HepG2 (cell line): ENCODE data around the gene MAJIN. TPM values are rescaled to one million over a fixed set of nuclear protein-coding genes. Genes with fewer than 3 reads are reported as not detected.

Source experiments
- ATAC-seq: fragments of 200-7000 bp; cut with Tn5 transposase; 3 replicates; pipeline ENCODE4 v1.9.1; 2020; ENCODE audit warnings: mild to moderate bottlenecking, moderate library complexity
- BruUV-seq: library from RNA; stranded (reverse); fragments of 400-500 nt; replicated peaks from 2 replicates; lab custom pipeline; 2021; lab: Mats Ljungman, UMichigan
- CTCF ChIA-PET: fragments of 300-600 bp; formaldehyde crosslinking; extraction: SDS; loops from one replicate; lab custom pipeline; 2021; ENCODE audit warnings: low total read pairs, inconsistent platforms, low intra/inter-chr PET ratio; lab: Yijun Ruan, JAX
- POLR2A ChIA-PET: fragments of 350-600 bp; sonication (Branson Sonifier 250); formaldehyde crosslinking; loops from one replicate; lab custom pipeline; 2020; ENCODE audit warnings: antibody characterized with exemption, inconsistent platforms; lab: Yijun Ruan, JAX
- DNase-seq: peaks from one replicate; pipeline ENCODE4 v3.0.0-alpha.2; 2015; ENCODE audit warnings: low spot score
- FAIRE-seq: peaks from 3 replicates; lab custom pipeline; 2011; peaks lifted over from hg19 to GRCh38; lab: Jason Lieb, UNC
- H2AFZ ChIP-seq: one replicate; pipeline ENCODE4 v1.6.1; 2011; ENCODE audit warnings: low read length, inconsistent platforms
- H3K27ac ChIP-seq: fragments of 300-600 bp; 3 replicates; pipeline ENCODE4 v1.8.0; 2011; ENCODE audit warnings: mixed run types, mild to moderate bottlenecking, mixed read lengths, low read length, inconsistent platforms; ENCODE audit not compliant: insufficient read depth; ENCODE audit errors: extremely low read length
- H3K27me3 ChIP-seq, 2 experiments: fragments of 200-600 bp in 1 of 2; 2 replicates in 1 of 2; 3 replicates in 1 of 2; pipeline versions ENCODE4 v1.6.0 to v1.8.0; 2011; ENCODE audit warnings: low read length in 2 of 2, mild to moderate bottlenecking in 2 of 2, moderate library complexity in 2 of 2, inconsistent platforms in 1 of 2; ENCODE audit not compliant: insufficient read depth in 2 of 2, control insufficient read depth in 1 of 2
- H3K36me3 ChIP-seq, 2 experiments: fragments of 200-600 bp in 1 of 2; replicated peaks in 1 of 2; 2 replicates in 1 of 2; 3 replicates in 1 of 2; pipeline versions ENCODE4 v1.5.1 to v1.8.0; 2011; ENCODE audit warnings: low read length in 2 of 2, inconsistent platforms in 1 of 2; ENCODE audit not compliant: insufficient read depth in 2 of 2, control insufficient read depth in 1 of 2
- H3K4me1 ChIP-seq: 2 replicates; pipeline ENCODE4 v1.5.1; 2012; ENCODE audit warnings: low read length, inconsistent platforms; ENCODE audit not compliant: insufficient read depth
- H3K4me2 ChIP-seq: 2 replicates; pipeline ENCODE4 v1.6.0; 2011; ENCODE audit warnings: low read depth, low read length, inconsistent platforms
- H3K4me3 ChIP-seq, 3 experiments: fragments of 200-600 bp in 1 of 3; sonication (generic), shearing (Covaris generic) in 1 of 3; replicated peaks in 1 of 3; 2 replicates each; pipeline ENCODE4 v1.5.1; 2011 to 2016; ENCODE audit warnings: low read length in 3 of 3, inconsistent platforms in 2 of 3, low read depth in 2 of 3, mild to moderate bottlenecking in 2 of 3, control low read depth in 1 of 3, mixed read lengths in 1 of 3; ENCODE audit not compliant: insufficient read depth in 1 of 3
- H3K79me2 ChIP-seq: one replicate; pipeline ENCODE4 v1.6.1; 2011; ENCODE audit warnings: low read length, inconsistent platforms; ENCODE audit not compliant: insufficient read depth
- H3K9ac ChIP-seq: 2 replicates; pipeline ENCODE4 v1.6.0; 2011; ENCODE audit warnings: mild to moderate bottlenecking, low read depth, low read length, inconsistent platforms; ENCODE audit not compliant: insufficient read depth
- H3K9me3 ChIP-seq: 2 replicates; pipeline ENCODE4 v1.5.1; 2012; ENCODE audit warnings: mild to moderate bottlenecking, low read length
- H4K20me1 ChIP-seq: 2 replicates; pipeline ENCODE4 v1.6.0; 2011; ENCODE audit warnings: inconsistent platforms, mild to moderate bottlenecking, low read length, moderate library complexity; ENCODE audit not compliant: insufficient read depth
- CAMTA2 ChIP-seq: sonication (generic); formaldehyde crosslinking; IDR thresholded peaks from 2 replicates; pipeline ENCODE4 v1.4.0; 2020; ENCODE audit warnings: mild to moderate bottlenecking, missing genetic modification reagents, borderline replicate concordance
- HDAC6 ChIP-seq: fragments of 200-600 bp; sonication (generic); IDR thresholded peaks from 2 replicates; pipeline ENCODE4 v1.7.0; 2017; ENCODE audit warnings: mild to moderate bottlenecking, antibody characterized with exemption, low read length, low read depth
- KDM4B ChIP-seq: sonication (generic); formaldehyde crosslinking; IDR thresholded peaks from 2 replicates; pipeline ENCODE4 v1.4.0; 2020; ENCODE audit warnings: missing genetic modification reagents
- KLF9 ChIP-seq: IDR thresholded peaks from 2 replicates; pipeline ENCODE4 v1.6.1; 2016; ENCODE audit warnings: low read depth
- MXD1 ChIP-seq: sonication (generic); formaldehyde crosslinking; IDR thresholded peaks from 2 replicates; pipeline ENCODE4 v1.4.0; 2020; ENCODE audit warnings: mild to moderate bottlenecking, missing genetic modification reagents
- PCBP2 ChIP-seq: fragments of 200-400 bp; formaldehyde crosslinking; optimal IDR thresholded peaks from 2 replicates; pipeline ENCODE3; 2018; ENCODE audit warnings: low read length, low read depth; ENCODE audit not compliant: poor library complexity, severe bottlenecking
- TSC22D2 ChIP-seq: sonication (generic); formaldehyde crosslinking; IDR thresholded peaks from 2 replicates; pipeline ENCODE4 v1.5.1; 2020; ENCODE audit warnings: missing genetic modification reagents, mild to moderate bottlenecking, borderline replicate concordance
- ZBTB8A ChIP-seq: sonication (generic); formaldehyde crosslinking; IDR thresholded peaks from 2 replicates; pipeline ENCODE4 v1.4.0; 2020; ENCODE audit warnings: mild to moderate bottlenecking, low read depth, missing genetic modification reagents, borderline replicate concordance
- ZSCAN5A ChIP-seq: sonication (generic); formaldehyde crosslinking; IDR thresholded peaks from 2 replicates; pipeline ENCODE4 v1.8.0; 2022; ENCODE audit warnings: mild to moderate bottlenecking, missing genetic modification reagents, borderline replicate concordance
- WGBS: methylation state at CpG from one replicate; pipeline ENCODE4 v1.1.6; 2017; ENCODE audit warnings: low lambda C conversion rate; 5-methylcytosine and 5-hydroxymethylcytosine counted together
- in situ Hi-C: cut with HindIII; loops from 2 replicates; pipeline ENCODE4 v1.10.0; 2017; ENCODE audit warnings: low pct_unique_long_range_greater_than_20kb; ENCODE audit not compliant: extremely low pct_ligation_motif_present
- intact Hi-C: fragments of 100-400 bp; cut with micrococcal nuclease; formaldehyde crosslinking; loops from one replicate; pipeline ENCODE4 v1.10.0; 2022; ENCODE audit not compliant: unreplicated experiment
- polyA plus RNA-seq, 8 experiments: library from polyadenylated mRNA; depleted of rRNA in 3 of 8; stranded (reverse) in 7 of 8; unstranded in 1 of 8; fragments of >200 nt; fragmentation: Illumina TruSeq in 4 of 8; extraction: Trizol in 4 of 8; gene quantifications; 2 replicates each; pipeline versions ENCODE4 v1.2.1 to v1.2.3, GENCODE V29; 2011 to 2016; ENCODE audit warnings: low read depth in 4 of 8, missing spikeins in 1 of 8, mixed read lengths in 1 of 8; ENCODE audit not compliant: insufficient read depth in 1 of 8
- total RNA-seq, 5 experiments: library from RNA; depleted of rRNA; stranded (reverse); fragments of >200 nt; fragmentation: Illumina TruSeq; extraction: Trizol; gene quantifications; 2 replicates each; pipeline ENCODE4 v1.2.3, GENCODE V29; 2016; ENCODE audit warnings: low read depth in 1 of 5

Gene MAJIN
- total and polyA plus RNA-seq, 2 of the 13 experiments (the other 11 are each of a cell fraction or from before 2014, with no cell fraction given): not detected

DNA sequence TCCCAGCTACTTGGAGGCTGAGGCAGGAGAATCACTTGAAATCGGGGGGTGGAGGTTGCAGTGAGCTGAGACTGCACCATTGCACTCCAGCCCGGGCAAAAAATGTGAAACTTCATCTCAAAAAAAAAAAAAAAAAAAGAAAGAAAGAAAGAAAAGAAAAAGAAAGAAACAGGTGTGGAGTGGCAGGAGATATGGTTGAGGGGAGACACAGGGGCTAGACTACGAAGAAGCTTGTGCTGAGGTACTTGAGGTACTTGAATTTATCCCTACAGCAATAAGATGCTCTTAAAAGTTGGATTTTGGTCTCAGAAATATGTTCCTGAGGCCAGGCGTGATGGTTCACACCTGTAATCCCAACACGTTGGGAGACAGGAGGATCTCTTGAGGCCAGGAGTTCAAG is 2.2 kb upstream of the MAJIN start:
- CTCF ChIA-PET: no interaction called here

More for the DNA sequence above, 2.2 kb upstream of the MAJIN start:
- Histone ChIP-seq H3K27ac (no peak overlapping the region), H2AFZ (no peak overlapping the region), H3K4me1 (no peaks in the 10 kb centered on the region), H3K79me2 (no peaks in the 10 kb centered on the region), H3K4me3 (no peak overlapping the region), H3K9ac (no peak overlapping the region)
- ATAC-seq: no peak
- BruUV-seq: no TSS peak
- 12% methylated on average over 5 of the region's 5 CpGs for WGBS
- TF ChIP-seq ZBTB8A (CRISPR knock-in tag): no peak
- no peak for TF ChIP-seq TSC22D2 (CRISPR knock-in tag)
- TF ChIP-seq KLF9 (CRISPR knock-in tag): no peak
- no peak for TF ChIP-seq PCBP2
- TF ChIP-seq MXD1 (CRISPR knock-in tag): no peak
- no peak for TF ChIP-seq HDAC6
- TF ChIP-seq KDM4B (CRISPR knock-in tag): no peak
- TF ChIP-seq ZSCAN5A (CRISPR knock-in tag): no peak
- TF ChIP-seq CAMTA2 (CRISPR knock-in tag): no peak
- TF ChIP-seq, all 625 proteins: peak for 0
- in situ Hi-C loops: no loop called here
- intact Hi-C loops: no loop called here
- FAIRE-seq: no peak
- Histone ChIP-seq H3K4me2 (no peak overlapping the region), H3K9me3 (no peaks in the 10 kb centered on the region), H3K27me3 (peaks cover 0 to 11% of the 10 kb centered on the region in 2 experiments; a peak in 2 of 5 replicates), H3K36me3 (no peaks in the 10 kb centered on the region), H4K20me1 (no peaks in the 10 kb centered on the region)
- DNase-seq: no peak
- POLR2A ChIA-PET: interaction anchor here (0.7 kb wide), 1 partner anchor 9 kb away, joined by 4 read pairs; no protein-coding TSS in a partner anchor
